Neural cell (in vitro differentiated cells): ENCODE measurements around the gene RPS24. TPM values are rescaled to one million over a fixed set of nuclear protein-coding genes. Genes with fewer than 3 reads are reported as not detected.

Experiments
- H2AFZ ChIP-seq: fragments of 200-600, 300-800 bp; sonication (generic), shearing (Covaris generic); 2 replicates; pipeline ENCODE4 v1.6.0; 2014; ENCODE audit warnings: low read depth, mild to moderate bottlenecking, antibody characterized with exemption, low read length, moderate library complexity
- H3F3A ChIP-seq: fragments of 200-600 bp; shearing (Covaris generic); 2 replicates; pipeline ENCODE4 v1.6.1; 2016; ENCODE audit warnings: mild to moderate bottlenecking, moderate library complexity, mixed read lengths, antibody characterized with exemption, low read length; ENCODE audit not compliant: insufficient read depth, poor library complexity, severe bottlenecking
- H3K27ac ChIP-seq: fragments of 200-600, 300-800 bp; sonication (generic), shearing (Covaris generic); 2 replicates; pipeline ENCODE4 v1.5.1; 2014; ENCODE audit warnings: mild to moderate bottlenecking, low read length, moderate library complexity
- H3K27me3 ChIP-seq: fragments of 300-800, 200-600 bp; sonication (generic), shearing (Covaris generic); 2 replicates; pipeline ENCODE4 v1.6.0; 2014; ENCODE audit warnings: mild to moderate bottlenecking, low read depth, low read length, moderate library complexity; ENCODE audit not compliant: insufficient read depth
- H3K36me3 ChIP-seq: fragments of 300-800, 200-600 bp; sonication (generic), shearing (Covaris generic); 2 replicates; pipeline ENCODE4 v1.5.1; 2014; ENCODE audit warnings: mild to moderate bottlenecking, antibody characterized with exemption, low read length, moderate library complexity; ENCODE audit not compliant: insufficient read depth
- H3K4me2 ChIP-seq: fragments of 300-800, 200-600 bp; sonication (generic), shearing (Covaris generic); 2 replicates; pipeline ENCODE4 v1.6.0; 2014; ENCODE audit warnings: mild to moderate bottlenecking, low read length
- H3K4me3 ChIP-seq: fragments of 300-800, 200-600 bp; sonication (generic), shearing (Covaris generic); 2 replicates; pipeline ENCODE4 v1.5.1; 2014; ENCODE audit warnings: mild to moderate bottlenecking, low read length, moderate library complexity
- H3K79me2 ChIP-seq: fragments of 200-600 bp; shearing (Covaris generic); replicated peaks from 2 replicates; pipeline ENCODE4 v1.6.0; 2014; ENCODE audit warnings: mild to moderate bottlenecking, low read length, moderate library complexity; ENCODE audit not compliant: insufficient read depth
- H3K9ac ChIP-seq: fragments of 300-800, 200-600 bp; sonication (generic), shearing (Covaris generic); 2 replicates; pipeline ENCODE4 v1.6.1; 2016; ENCODE audit warnings: mild to moderate bottlenecking, low read length, mixed read lengths
- H3K9me2 ChIP-seq: fragments of 200-600 bp; shearing (Covaris generic); 2 replicates; pipeline ENCODE4 v1.6.1; 2016; ENCODE audit warnings: mild to moderate bottlenecking, low read length, mixed read lengths; ENCODE audit not compliant: insufficient read depth
- H3K9me3 ChIP-seq: fragments of 200-600, 300-800 bp; sonication (generic), shearing (Covaris generic); 2 replicates; pipeline ENCODE4 v1.6.1; 2016; ENCODE audit warnings: mild to moderate bottlenecking, mixed run types, low read length, moderate library complexity, mixed read lengths
- H4K20me1 ChIP-seq: fragments of 200-600 bp; shearing (Covaris generic); 2 replicates; pipeline ENCODE4 v1.6.1; 2016; ENCODE audit warnings: mild to moderate bottlenecking, mixed run types; ENCODE audit not compliant: insufficient read depth
- EP300 ChIP-seq: fragments of 450-650 bp; conservative IDR thresholded peaks from 2 replicates; pipeline ENCODE4 v1.6.1; 2014; ENCODE audit warnings: antibody characterized with exemption, mild to moderate bottlenecking, moderate library complexity; ENCODE audit not compliant: poor library complexity, severe bottlenecking
- EZH2 ChIP-seq: fragments of 200-600, 300-800 bp; shearing (Covaris generic), sonication (generic); IDR thresholded peaks from 2 replicates; pipeline ENCODE4 v1.6.1; 2014; ENCODE audit warnings: antibody characterized with exemption, low read length, borderline replicate concordance, mild to moderate bottlenecking; ENCODE audit not compliant: insufficient read depth, poor library complexity, severe bottlenecking
- MXI1 ChIP-seq: fragments of 450-650 bp; conservative IDR thresholded peaks from 2 replicates; pipeline ENCODE4 v1.6.1; 2014; ENCODE audit warnings: antibody characterized with exemption, mild to moderate bottlenecking; ENCODE audit not compliant: poor library complexity, severe bottlenecking
- POLR2AphosphoS5 ChIP-seq: IDR thresholded peaks from 2 replicates; pipeline ENCODE4 v1.6.1; 2012
- RAD21 ChIP-seq: fragments of 450-650 bp; conservative IDR thresholded peaks from 2 replicates; pipeline ENCODE4 v1.6.1; 2014; ENCODE audit warnings: antibody characterized with exemption, mild to moderate bottlenecking, moderate library complexity
- REST ChIP-seq: IDR thresholded peaks from 2 replicates; pipeline ENCODE4 v1.6.1; 2012; ENCODE audit warnings: borderline replicate concordance
- SMC3 ChIP-seq: fragments of 450-650 bp; conservative IDR thresholded peaks from 2 replicates; pipeline ENCODE4 v1.6.1; 2014; ENCODE audit warnings: antibody characterized with exemption, mild to moderate bottlenecking, moderate library complexity; ENCODE audit not compliant: poor library complexity
- TAF1 ChIP-seq: IDR thresholded peaks from 2 replicates; pipeline ENCODE4 v1.6.1; 2012; ENCODE audit warnings: low read depth
- polyA plus RNA-seq: library from polyadenylated mRNA; depleted of rRNA; stranded (reverse); fragments of >200 nt; gene quantifications from 2 replicates; pipeline ENCODE4 v1.2.3, GENCODE V29; 2014
- TF ChIP-seq, protein P1 (sequence below): fragments of 450-650 bp; IDR thresholded peaks from 2 replicates; pipeline ENCODE4 v1.5.1; 2014; ENCODE audit warnings: antibody characterized with exemption, mild to moderate bottlenecking, moderate library complexity; ENCODE audit not compliant: poor library complexity, severe bottlenecking

RPS24 gene
- polyA plus RNA-seq, 1 donor from 2014 or later: 2,734 TPM

DNA sequence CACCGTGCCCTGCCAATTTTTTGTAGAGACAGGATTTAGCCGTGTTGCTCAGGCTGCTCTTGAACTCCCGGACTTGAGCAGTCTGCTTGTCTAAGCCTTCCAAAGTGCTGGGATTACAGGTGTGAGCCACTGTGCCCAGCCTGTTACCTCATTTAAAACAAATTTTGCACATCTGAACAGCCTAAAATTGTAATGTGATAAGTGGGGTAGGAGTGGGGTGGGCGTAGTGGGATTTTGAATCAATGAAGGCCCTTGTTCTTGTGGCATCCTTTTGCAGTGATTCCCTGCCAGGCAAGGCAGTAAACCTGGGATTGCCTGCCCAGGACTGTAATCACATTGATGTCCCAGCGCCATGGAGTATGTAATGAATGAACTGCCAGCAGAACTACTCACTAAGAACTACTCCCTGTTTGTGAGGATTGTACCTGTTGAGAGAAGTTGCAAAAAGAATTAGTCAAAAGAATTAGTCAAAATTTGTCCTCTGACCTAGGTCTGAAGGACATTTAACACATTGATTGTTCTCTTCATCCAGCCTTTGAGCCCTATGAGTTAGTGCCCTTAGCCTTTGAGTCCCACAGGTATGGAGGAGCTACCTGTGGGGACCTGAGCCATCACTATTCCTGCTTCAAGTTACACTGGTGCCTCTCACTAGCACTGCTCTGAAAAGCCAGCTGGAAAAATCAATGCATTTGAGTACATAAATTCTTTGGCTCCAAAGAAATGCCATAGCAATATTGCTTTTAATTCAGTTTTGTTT lies 5.3 kb downstream of the RPS24 start:
- H2AFZ ChIP-seq: no peak overlapping the region
- no peak for TF ChIP-seq POLR2AphosphoS5
- no peak for TF ChIP-seq EZH2
- no peak for TF ChIP-seq REST
- TF ChIP-seq, protein P1, sequence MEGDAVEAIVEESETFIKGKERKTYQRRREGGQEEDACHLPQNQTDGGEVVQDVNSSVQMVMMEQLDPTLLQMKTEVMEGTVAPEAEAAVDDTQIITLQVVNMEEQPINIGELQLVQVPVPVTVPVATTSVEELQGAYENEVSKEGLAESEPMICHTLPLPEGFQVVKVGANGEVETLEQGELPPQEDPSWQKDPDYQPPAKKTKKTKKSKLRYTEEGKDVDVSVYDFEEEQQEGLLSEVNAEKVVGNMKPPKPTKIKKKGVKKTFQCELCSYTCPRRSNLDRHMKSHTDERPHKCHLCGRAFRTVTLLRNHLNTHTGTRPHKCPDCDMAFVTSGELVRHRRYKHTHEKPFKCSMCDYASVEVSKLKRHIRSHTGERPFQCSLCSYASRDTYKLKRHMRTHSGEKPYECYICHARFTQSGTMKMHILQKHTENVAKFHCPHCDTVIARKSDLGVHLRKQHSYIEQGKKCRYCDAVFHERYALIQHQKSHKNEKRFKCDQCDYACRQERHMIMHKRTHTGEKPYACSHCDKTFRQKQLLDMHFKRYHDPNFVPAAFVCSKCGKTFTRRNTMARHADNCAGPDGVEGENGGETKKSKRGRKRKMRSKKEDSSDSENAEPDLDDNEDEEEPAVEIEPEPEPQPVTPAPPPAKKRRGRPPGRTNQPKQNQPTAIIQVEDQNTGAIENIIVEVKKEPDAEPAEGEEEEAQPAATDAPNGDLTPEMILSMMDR: no peak
- no peak for TF ChIP-seq MXI1
- no peak for TF ChIP-seq SMC3
- no peak for TF ChIP-seq EP300
- TF ChIP-seq TAF1: no peak
- TF ChIP-seq RAD21: no peak
- no peaks in the 10 kb centered on the region for H3K27me3 ChIP-seq
- no peaks in the 10 kb centered on the region for H3K36me3 ChIP-seq
- H3K9ac ChIP-seq: no peak overlapping the region
- H3K9me3 ChIP-seq: no peaks in the 10 kb centered on the region
- no peaks in the 10 kb centered on the region for H3F3A ChIP-seq
- H3K9me2 ChIP-seq: no peaks in the 10 kb centered on the region
- no peaks in the 10 kb centered on the region for H4K20me1 ChIP-seq
- H3K27ac ChIP-seq: no peak overlapping the region
- no peak overlapping the region for H3K4me2 ChIP-seq
- peaks cover 20% of the 10 kb centered on the region for H3K79me2 ChIP-seq
- no peak overlapping the region for H3K4me3 ChIP-seq

DNA sequence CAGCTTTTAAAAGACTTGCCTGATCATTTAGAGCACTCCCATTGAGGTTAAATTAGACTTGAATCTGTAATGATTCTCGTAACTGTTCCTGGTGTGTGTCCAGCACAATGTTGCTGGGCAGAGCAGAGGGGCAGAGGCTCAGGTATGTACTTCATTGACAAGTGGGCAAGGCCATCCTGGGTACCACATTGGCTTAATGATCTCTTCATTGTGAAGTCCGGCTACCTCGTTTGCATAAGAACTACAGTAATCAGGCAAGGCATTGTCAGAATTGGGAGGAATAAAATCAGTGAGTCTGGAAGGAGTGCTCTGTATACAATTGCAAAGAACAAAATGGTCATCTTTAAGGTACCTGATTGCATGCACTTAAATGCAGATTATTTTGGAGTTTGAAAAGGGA lies 6.1 kb downstream of the RPS24 start:
- Histone ChIP-seq H3K27me3 (no peaks in the 10 kb centered on the region), H2AFZ (no peak overlapping the region), H3K27ac (no peak overlapping the region), H3F3A (no peaks in the 10 kb centered on the region), H3K4me2 (no peak overlapping the region), H4K20me1 (no peaks in the 10 kb centered on the region), H3K9ac (no peak overlapping the region), H3K4me3 (no peak overlapping the region), H3K9me2 (no peaks in the 10 kb centered on the region), H3K9me3 (no peaks in the 10 kb centered on the region), H3K79me2 (peaks cover 13% of the 10 kb centered on the region), H3K36me3 (no peaks in the 10 kb centered on the region)
- no peak for TF ChIP-seq EP300
- TF ChIP-seq TAF1: no peak
- TF ChIP-seq, protein P1: no peak
- TF ChIP-seq MXI1: no peak
- TF ChIP-seq EZH2: no peak
- TF ChIP-seq SMC3: no peak
- no peak for TF ChIP-seq REST
- no peak for TF ChIP-seq POLR2AphosphoS5
- TF ChIP-seq RAD21: no peak
